Prostate gland (tissue), 2 donors: ENCODE data around the gene CUL7. TPM values are rescaled to one million over a fixed set of nuclear protein-coding genes. Genes with fewer than 3 reads are reported as not detected.
A peak's percentile ranks its signal among the peaks of the same experiment; 100 is the strongest.
"Not testable (repeated sequence)": the region's sequence is repeated elsewhere in the genome, so short reads cannot be mapped to it uniquely, and the experiment has no call there.

Experiments used
- DNase-seq: peaks from one replicate; pipeline ENCODE4 v3.0.0-alpha.2; 2019; ENCODE audit warnings: low spot score
- H3K27ac ChIP-seq, 2 donors: fragments of 200-600 bp; sonication (generic); 2 replicates each; pipeline ENCODE4 v1.5.1; 2017 to 2019
- H3K27me3 ChIP-seq: fragments of 200-600 bp; sonication (generic); replicated peaks from 2 replicates; pipeline ENCODE4 v1.5.1; 2019; ENCODE audit not compliant: insufficient read depth
- H3K36me3 ChIP-seq, 2 donors: fragments of 200-600 bp; sonication (generic); 1 replicate in 1 of 2; 2 replicates in 1 of 2; pipeline versions ENCODE4 v1.5.1 to v1.8.1; 2017 to 2019
- H3K4me1 ChIP-seq: fragments of 200-600 bp; sonication (generic); replicated peaks from 2 replicates; pipeline ENCODE4 v1.5.1; 2019
- H3K4me3 ChIP-seq, 2 donors: fragments of 200-600 bp; sonication (generic); 2 replicates each; pipeline ENCODE4 v1.5.1; 2017 to 2019
- H3K9me3 ChIP-seq: fragments of 200-600 bp; sonication (generic); 2 replicates; pipeline ENCODE4 v1.5.1; 2017
- CTCF ChIP-seq, 4 experiments: fragments of 200-600 bp in 2 of 4; fragments of 450-650 bp in 2 of 4; sonication (generic) in 2 of 4; IDR thresholded peaks; 1 replicate in 3 of 4; 2 replicates in 1 of 4; pipeline ENCODE4 v1.5.1; 2016 to 2019; ENCODE audit warnings: antibody characterized with exemption in 4 of 4, mild to moderate bottlenecking in 2 of 4, moderate library complexity in 2 of 4
- POLR2A ChIP-seq: fragments of 450-650 bp; IDR thresholded peaks from one replicate; pipeline ENCODE4 v1.6.1; 2016; ENCODE audit warnings: antibody characterized with exemption, mild to moderate bottlenecking
- POLR2AphosphoS5 ChIP-seq: sonication (generic); formaldehyde crosslinking; IDR thresholded peaks from one replicate; pipeline ENCODE4 v1.6.1; 2017; ENCODE audit warnings: antibody characterized with exemption
- WGBS: methylation state at CpG from one replicate; pipeline ENCODE4 v1.1.5; 2018; 5-methylcytosine and 5-hydroxymethylcytosine counted together
- intact Hi-C: fragments of 100-400 bp; cut with DNase I; formaldehyde crosslinking; loops from one replicate; pipeline ENCODE4 v1.14.2; 2022
- total RNA-seq, 2 donors: library from RNA; depleted of rRNA; stranded (reverse); fragments of >200 nt; gene quantifications; one replicate each; pipeline ENCODE4 v1.1.0, GENCODE V29; 2016

The CUL7 gene
- total RNA-seq, 2 donors from 2014 or later: 18.6 to 30.4 TPM

- H3K27me3 ChIP-seq: no peaks in the 10 kb centered on the region
- no peak overlapping the region for H3K4me3 ChIP-seq
- no peaks in the 10 kb centered on the region for H3K36me3 ChIP-seq
- H3K27ac ChIP-seq: no peak overlapping the region
- no peak for DNase-seq
- H3K4me1 ChIP-seq: no peaks in the 10 kb centered on the region
- WGBS: 59% methylated on average over 13 of the region's 13 CpGs
- no peak for TF ChIP-seq POLR2AphosphoS5
- no peak for TF ChIP-seq POLR2A
- no peak for TF ChIP-seq CTCF (IDR thresholded peaks at IDR 0.05)
- intact Hi-C loops: no loop called here
- no peaks in the 10 kb centered on the region for H3K9me3 ChIP-seq
These were observed 29.4 kb upstream of the CUL7 start for GRCh38 chr6:43082806-43083655.

GRCh38 chr6:43081922-43082321 lies 28.3 kb upstream of the CUL7 start:
- DNase-seq, H3K36me3 ChIP-seq, H3K4me3 ChIP-seq, H3K4me1 ChIP-seq, H3K9me3 ChIP-seq, intact Hi-C loops, H3K27me3 ChIP-seq, H3K27ac ChIP-seq: not testable (repeated sequence)
- 89% methylated on average over 9 of the region's 9 CpGs for WGBS

GRCh38 chr6:43081043-43081442 lies 27.4 kb upstream of the CUL7 start:
- Histone ChIP-seq H3K27me3 (no peaks in the 10 kb centered on the region), H3K36me3 (no peaks in the 10 kb centered on the region), H3K4me1 (no peaks in the 10 kb centered on the region), H3K4me3 (no peak overlapping the region), H3K9me3 (no peaks in the 10 kb centered on the region), H3K27ac (no peak overlapping the region)
- intact Hi-C loops: no loop called here
- TF ChIP-seq POLR2A: no peak
- no peak for TF ChIP-seq CTCF (IDR thresholded peaks at IDR 0.05)
- TF ChIP-seq POLR2AphosphoS5: no peak
- 85% methylated on average over 4 of the region's 4 CpGs for whole genome bisulfite sequencing
- DNase-seq: no peak

- no peak for DNase-seq
- H3K27ac ChIP-seq: no peak overlapping the region
- H3K4me1 ChIP-seq: peaks cover 8% of the 10 kb centered on the region
- H3K4me3 ChIP-seq: no peak overlapping the region
- no peaks in the 10 kb centered on the region for H3K9me3 ChIP-seq
- H3K36me3 ChIP-seq: no peaks in the 10 kb centered on the region
- H3K27me3 ChIP-seq: no peaks in the 10 kb centered on the region
- no peak for TF ChIP-seq POLR2A
- TF ChIP-seq POLR2AphosphoS5: no peak
- WGBS: 79% methylated on average over 2 of the region's 2 CpGs
- intact Hi-C loops: no loop called here
These were observed 25.0 kb upstream of the CUL7 start for GRCh38 chr6:43078691-43079090.

- intact Hi-C loops: no loop called here
- Histone ChIP-seq H3K36me3 (no peaks in the 10 kb centered on the region), H3K9me3 (no peaks in the 10 kb centered on the region), H3K27me3 (no peaks in the 10 kb centered on the region), H3K4me1 (peaks cover 8% of the 10 kb centered on the region), H3K4me3 (peak overlapping the region in 1 of 2 donors; percentile 79), H3K27ac (no peak overlapping the region)
- TF ChIP-seq CTCF (IDR thresholded peaks at IDR 0.05) (no peak), POLR2A (no peak), POLR2AphosphoS5 (no peak)
- DNase-seq: no peak
- WGBS: 76% methylated on average over 6 of the region's 6 CpGs
These were observed 24.4 kb upstream of the CUL7 start for GRCh38 chr6:43077981-43078511.
